WTC11 (cell line): ENCODE results near the gene IL5.

Experiments
- CREB1 ChIP-seq: sonication (generic); formaldehyde crosslinking; IDR thresholded peaks from 2 replicates; pipeline ENCODE4 v1.8.0; 2023; ENCODE audit warnings: mild to moderate bottlenecking, missing genetic modification reagents
- ELF4 ChIP-seq: sonication (generic); formaldehyde crosslinking; IDR thresholded peaks from 2 replicates; pipeline ENCODE4 v1.8.1; 2022; ENCODE audit warnings: low read depth, mild to moderate bottlenecking, moderate library complexity, missing genetic modification reagents
- RELA ChIP-seq: sonication (generic); formaldehyde crosslinking; IDR thresholded peaks from 2 replicates; pipeline ENCODE4 v1.8.1; 2022; ENCODE audit warnings: missing genetic modification reagents, mild to moderate bottlenecking, borderline replicate concordance

GRCh38 chr5:132501961-132502931 is 41.1 kb downstream of the IL5 start:
- TF ChIP-seq RELA (CRISPR knock-in tag) (no peak), CREB1 (CRISPR knock-in tag) (no peak), ELF4 (CRISPR knock-in tag) (no peak)
